Upper lobe of left lung (tissue), 4 donors: ENCODE data around the gene SEPHS1.

Experiments
- CTCF ChIP-seq, 6 experiments: fragments of 450-650 bp in 4 of 6; fragments of 200-600 bp in 2 of 6; sonication (generic) in 2 of 6; IDR thresholded peaks; one replicate each; pipeline ENCODE4 v1.5.1; 2016 to 2019; ENCODE audit warnings: antibody characterized with exemption in 6 of 6
- EP300 ChIP-seq, 4 donors: sonication (generic); formaldehyde crosslinking; IDR thresholded peaks; one replicate each; pipeline ENCODE4 v1.5.1; 2017; ENCODE audit warnings: antibody characterized with exemption in 4 of 4, control low read depth in 2 of 4
- POLR2A ChIP-seq, 4 donors: fragments of 450-650 bp; IDR thresholded peaks; one replicate each; pipeline ENCODE4 v1.5.1; 2016 to 2017; ENCODE audit warnings: antibody characterized with exemption in 4 of 4, mild to moderate bottlenecking in 2 of 4
- POLR2AphosphoS5 ChIP-seq, 2 donors: sonication (generic); formaldehyde crosslinking; IDR thresholded peaks; one replicate each; pipeline ENCODE4 v1.5.1; 2017; ENCODE audit warnings: antibody characterized with exemption in 2 of 2

DNA sequence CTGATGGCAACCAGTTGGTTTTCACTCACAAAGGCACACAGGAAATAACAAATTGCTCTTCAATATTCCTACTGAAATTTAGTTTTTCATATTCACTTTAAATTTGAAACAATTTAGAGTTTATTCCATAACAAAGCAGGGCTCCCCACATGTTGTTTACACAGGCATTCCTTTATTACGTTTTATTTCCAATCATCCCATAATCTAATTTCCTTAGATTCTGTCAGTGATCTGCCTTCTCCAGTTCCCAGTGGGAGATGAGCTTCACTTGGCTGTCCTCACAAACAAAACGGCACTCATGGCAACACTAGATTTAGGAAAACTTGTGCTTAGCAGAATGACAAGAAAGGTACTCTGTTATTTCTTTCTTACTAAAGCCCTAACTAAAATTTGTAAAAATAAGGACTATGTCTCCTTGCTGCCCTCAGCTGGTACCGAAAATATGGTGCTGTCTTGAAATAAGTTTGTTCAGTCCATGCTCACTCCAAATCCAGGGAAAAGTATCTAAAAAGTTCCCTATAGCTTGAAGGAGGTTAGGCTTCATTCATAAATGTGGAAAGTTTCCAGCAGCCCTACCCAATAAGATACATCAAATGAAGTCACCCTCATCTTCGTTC, 71.2 kb downstream of the SEPHS1 start:
- TF ChIP-seq EP300 (IDR thresholded peaks at IDR 0.05) (no peak), CTCF (IDR thresholded peaks at IDR 0.05) (no peak), POLR2A (IDR thresholded peaks at IDR 0.05) (no peak), POLR2AphosphoS5 (IDR thresholded peaks at IDR 0.05) (no peak)
